Left renal pelvis (tissue), 4 donors: Measurements from ENCODE around the gene TTC7B. TPM values are rescaled to one million over a fixed set of nuclear protein-coding genes. Genes with fewer than 3 reads are reported as not detected.
A peak's percentile ranks its signal among the peaks of the same experiment; 100 is the strongest.

Experiments used
- DNase-seq, 4 donors: peaks; one replicate each; pipeline ENCODE4 v3.0.0-alpha.2; 2013; ENCODE audit warnings: low read depth in 4 of 4, low spot score in 3 of 4
- polyA plus RNA-seq, 4 donors: library from polyadenylated mRNA; unstranded; fragments of 120-200 nt; gene quantifications; one replicate each; pipeline ENCODE4 v1.2.1, GENCODE V29; 2013; ENCODE audit not compliant: insufficient read length in 4 of 4

The TTC7B gene
- polyA plus RNA-seq, 4 donors, result 35.3 to 49.1 (median 47.4) TPM

GRCh38 chr14:90678420-90678819 is 137.8 kb downstream of the TTC7B start:
- DNase-seq, result no peak

GRCh38 chr14:90677484-90678050 is 138.7 kb downstream of the TTC7B start:
- no peak for DNase-seq

GRCh38 chr14:90676912-90677311 is 139.3 kb downstream of the TTC7B start:
- DNase-seq, result no peak

- no peak for DNase-seq
Measured at GRCh38 chr14:90676356-90676755, 139.9 kb downstream of the TTC7B start.

- no peak for DNase-seq
Measured at GRCh38 chr14:90675399-90675798, 140.8 kb downstream of the TTC7B start.

- DNase-seq, result no peak
Measured at GRCh38 chr14:90674716-90675115, 141.5 kb downstream of the TTC7B start.

- DNase-seq, result no peak
Measured at GRCh38 chr14:90674043-90674670, 142.1 kb downstream of the TTC7B start.

- DNase-seq, result no peak
Measured at GRCh38 chr14:90671382-90672234, 144.6 kb downstream of the TTC7B start.

- no peak for DNase-seq
Measured at GRCh38 chr14:90669731-90670130, 146.5 kb downstream of the TTC7B start.

- peak in 1 of 4 donors; percentile 29 for DNase-seq
Measured at GRCh38 chr14:90666571-90666970, 149.7 kb downstream of the TTC7B start.

- no peak for DNase-seq
Measured at GRCh38 chr14:90665321-90666000, 150.8 kb downstream of the TTC7B start.

GRCh38 chr14:90664911-90665310 is 151.3 kb downstream of the TTC7B start:
- DNase-seq, result no peak

GRCh38 chr14:90663680-90664079 is 152.6 kb downstream of the TTC7B start:
- no peak for DNase-seq

- no peak for DNase-seq
Measured at GRCh38 chr14:90663140-90663539, 153.1 kb downstream of the TTC7B start.

- DNase-seq, result no peak
Measured at GRCh38 chr14:90661866-90662265, 154.4 kb downstream of the TTC7B start.

GRCh38 chr14:90660865-90661570 is 155.2 kb downstream of the TTC7B start:
- DNase-seq, result no peak

GRCh38 chr14:90659156-90659555 is 157.1 kb downstream of the TTC7B start:
- no peak for DNase-seq

- no peak for DNase-seq
Measured at GRCh38 chr14:90658541-90658967, 157.7 kb downstream of the TTC7B start.

GRCh38 chr14:90656973-90657372 is 159.3 kb downstream of the TTC7B start:
- no peak for DNase-seq

- no peak for DNase-seq
Measured at GRCh38 chr14:90655829-90656228, 160.4 kb downstream of the TTC7B start.
